Body of pancreas (tissue), 4 donors: ENCODE measurements around the gene AFG1L.

ENCODE experiments used
- CTCF ChIP-seq, 7 experiments: fragments of 450-650 bp in 4 of 7; fragments of 200-600 bp in 3 of 7; sonication (generic) in 3 of 7; IDR thresholded peaks; one replicate each; pipeline ENCODE4 v1.5.1; 2016 to 2019; ENCODE audit warnings: antibody characterized with exemption in 7 of 7
- POLR2A ChIP-seq, 3 donors: fragments of 450-650 bp; IDR thresholded peaks; one replicate each; pipeline ENCODE4 v1.6.1; 2016; ENCODE audit warnings: antibody characterized with exemption in 3 of 3, mild to moderate bottlenecking in 2 of 3

- TF ChIP-seq CTCF (IDR thresholded peaks at IDR 0.05) (no peak), POLR2A (IDR thresholded peaks at IDR 0.05) (no peak)
Measured at GRCh38 chr6:108268845-108269244, 26.0 kb upstream of the AFG1L start.
